Urothelium cell line (cell line): ENCODE results near the gene UVSSA.
A peak's percentile ranks its signal among the peaks of the same experiment; 100 is the strongest.

ENCODE experiments used
- DNase-seq: peaks from one replicate; pipeline ENCODE4 v3.0.0; 2011; ENCODE audit warnings: low spot score, mixed read lengths
- FAIRE-seq: peaks from 2 replicates; lab custom pipeline; 2011; peaks lifted over from hg19 to GRCh38; lab: Jason Lieb, UNC

UVSSA gene

GRCh38 chr4:1345903-1346780 is 866 bp upstream of the UVSSA start:
- DNase-seq (peak; percentile 41), FAIRE-seq (no peak)

GRCh38 chr4:1347410-1347864 is 429 bp downstream of the UVSSA start:
- DNase-seq (peak; percentile 62), FAIRE-seq (no peak)

- no peak for FAIRE-seq
- no peak for DNase-seq
Observed at GRCh38 chr4:1348014-1348513, 1.1 kb downstream of the UVSSA start.

GRCh38 chr4:1348746-1349145 is 1.7 kb downstream of the UVSSA start:
- DNase-seq (no peak), FAIRE-seq (no peak)

GRCh38 chr4:1349359-1350168 is 2.6 kb downstream of the UVSSA start:
- DNase-seq = no peak
- no peak for FAIRE-seq

- no peak for FAIRE-seq
- no peak for DNase-seq
Observed at GRCh38 chr4:1350169-1350520, 3.1 kb downstream of the UVSSA start.

- DNase-seq = peak; percentile 73
Observed at GRCh38 chr4:1351854-1352566, 5.0 kb downstream of the UVSSA start.

GRCh38 chr4:1352567-1352900 is 5.5 kb downstream of the UVSSA start:
- FAIRE-seq (no peak), DNase-seq (no peak)

More at GRCh38 chr4:1351854-1352566, 5.0 kb downstream of the UVSSA start:
- peak; percentile 83 for FAIRE-seq

GRCh38 chr4:1353186-1354055 is 6.4 kb downstream of the UVSSA start:
- FAIRE-seq (no peak), DNase-seq (no peak)

- DNase-seq (no peak), FAIRE-seq (no peak)
Observed at GRCh38 chr4:1354136-1354982, 7.4 kb downstream of the UVSSA start.

GRCh38 chr4:1354983-1355275 is 7.9 kb downstream of the UVSSA start:
- no peak for FAIRE-seq
- DNase-seq = no peak

GRCh38 chr4:1355378-1355777 is 8.4 kb downstream of the UVSSA start:
- no peak for FAIRE-seq

GRCh38 chr4:1356181-1356998 is 9.4 kb downstream of the UVSSA start:
- no peak for FAIRE-seq
- DNase-seq = peak; percentile 45

More at GRCh38 chr4:1355378-1355777, 8.4 kb downstream of the UVSSA start:
- DNase-seq = no peak

GRCh38 chr4:1357356-1358248 is 10.6 kb downstream of the UVSSA start:
- FAIRE-seq (no peak), DNase-seq (no peak)

- no peak for DNase-seq
- FAIRE-seq = no peak
Observed at GRCh38 chr4:1358421-1359143, 11.6 kb downstream of the UVSSA start.

- FAIRE-seq = no peak
- no peak for DNase-seq
Observed at GRCh38 chr4:1359144-1359501, 12.1 kb downstream of the UVSSA start.

GRCh38 chr4:1359976-1360375 is 13.0 kb downstream of the UVSSA start:
- no peak for FAIRE-seq
- no peak for DNase-seq
